ENCODE data around the gene LRRC46. TPM values are rescaled to one million over a fixed set of nuclear protein-coding genes. Genes with fewer than 3 reads are reported as not detected.

The LRRC46 gene
- total RNA-seq (2.2 and 2.4 TPM in 2 replicates), polyA plus RNA-seq (0.69 and 1.6 TPM in 2 replicates), polyA minus RNA-seq (0.43 TPM in 1 of 2 replicates, not detected in the other)
- total RNA-seq (2013) = 0.12 TPM

- H2AFZ ChIP-seq (ENCODE audit: insufficient read depth, low read depth, low read length, poor library complexity, severe bottlenecking) = peak within 1 kb of the TSS; percentile 93
- CTCF ChIA-PET = interaction anchor here (0.6 to 2.1 kb wide), 8 partner anchors 9 to 116 kb away, joined by 3 to 15 read pairs (median 5); partner anchors contain the start of gene SCRN2
- H3K4me3 ChIP-seq (ENCODE audit: control extremely low read depth in 1 of 5, extremely low read depth in 1 of 5, insufficient read depth in 1 of 5, low read depth in 2 of 5, low read length in 4 of 5) = peak within 1 kb of the TSS; percentile 70 to 97 (median 96)
- H3K36me3 ChIP-seq (replicated peaks in 1 of 2; ENCODE audit: control extremely low read depth in 1 of 2, control insufficient read depth in 1 of 2, extremely low read depth in 1 of 2, insufficient read depth in 2 of 2, low read length in 1 of 2) = peaks cover 0 to 29% of the 10 kb centered on the region in 2 experiments
- under 1% methylated on average over 38 of the region's 42 CpGs for WGBS (ENCODE audit: insufficient coverage)
- no peaks in the 10 kb centered on the region for H3K9me3 ChIP-seq (ENCODE audit: control extremely low read depth in 1 of 3, control insufficient read depth in 2 of 3, insufficient read depth in 1 of 3, low read length in 2 of 3)
- peak within 1 kb of the TSS; percentile 69 to 81 for H3K27ac ChIP-seq (ENCODE audit: low read length in 2 of 2)
- intact Hi-C loops (cut with micrococcal nuclease) = loop anchor here (1.0 to 2.0 kb wide), 4 partner anchors 10 to 140 kb away; partner anchors contain the start of genes CDK5RAP3, OSBPL7 and SCRN2
- H3K4me3 Mint-ChIP-seq = peak within 1 kb of the TSS; percentile 92
- POLR2A ChIA-PET = interaction anchor here (0.6 to 1.6 kb wide), 5 partner anchors 9 to 746 kb away, joined by 4 to 15 read pairs (median 8); partner anchors contain the start of genes OSBPL7, SCRN2 and SP2
- peaks cover 13% of the 10 kb centered on the region for H4K20me1 ChIP-seq (ENCODE audit: control insufficient read depth, insufficient read depth, low read length, poor library complexity, severe bottlenecking)
- peak; percentile 94 for ATAC-seq (ENCODE audit: low read depth)
- peak within 1 kb of the TSS; percentile 95 for H3K4me2 ChIP-seq (replicated peaks; ENCODE audit: low read depth, low read length, poor library complexity, severe bottlenecking)
- no peaks in the 10 kb centered on the region for H3K9me3 Mint-ChIP-seq (ENCODE audit: insufficient read depth)
- no peaks in the 10 kb centered on the region for H3K27me3 Mint-ChIP-seq
- peaks cover 19 to 21% of the 10 kb centered on the region in 2 donors for H3K4me1 ChIP-seq (ENCODE audit: control insufficient read depth in 2 of 2, insufficient read depth in 2 of 2, low read length in 2 of 2)
- peak within 1 kb of the TSS; percentile 80 for H3K9ac ChIP-seq (ENCODE audit: low read length)
- DNase-seq = peak; percentile 93
- peak within 1 kb of the TSS; percentile 89 for H3K27ac Mint-ChIP-seq
- TF ChIP-seq CTCF (IDR thresholded peaks at IDR 0.05) = peak; percentile 40
- no peak for TF ChIP-seq EZH2 (IDR thresholded peaks at IDR 0.05; ENCODE audit: borderline replicate concordance, insufficient read depth, low read depth, low read length, poor library complexity, severe bottlenecking)
- H3K27me3 ChIP-seq (replicated peaks in 1 of 4; ENCODE audit: control extremely low read depth in 1 of 4, control insufficient read depth in 3 of 4, insufficient read depth in 4 of 4, low read length in 3 of 4) = no peaks in the 10 kb centered on the region
- H3K79me2 ChIP-seq (ENCODE audit: control insufficient read depth, insufficient read depth, low read length) = peaks cover 47% of the 10 kb centered on the region
- peaks cover 25% of the 10 kb centered on the region for H3K4me1 Mint-ChIP-seq
Observed at GRCh38 chr17:47831003-47831933, at the start of gene LRRC46, which contains the start of gene MRPL10. TSS of gene LRRC46 (plus strand) at chr17:47831670. CDS start at chr17:47831990, 320 bp downstream. TSS of gene MRPL10 (minus strand) at chr17:47831541. CDS start at chr17:47831511, 30 bp downstream.
